ENCODE results near the gene LRRC4C. TPM values are rescaled to one million over a fixed set of nuclear protein-coding genes. Genes with fewer than 3 reads are reported as not detected.

The LRRC4C gene
- total and polyA plus RNA-seq, 2 donors (not counting 1 experiment from before 2014, with no cell fraction given), result under 0.01 to 0.02 TPM

GRCh38 chr11:41419901-41420300 is 39.6 kb downstream of the LRRC4C start:
- TF ChIP-seq CTCF (conservative IDR thresholded peaks at IDR 0.05 in 1 of 2, IDR thresholded peaks at IDR 0.05 in 1 of 2; ENCODE audit: low read depth in 1 of 2, low read length in 2 of 2) (no peak), EZH2 (IDR thresholded peaks at IDR 0.05; ENCODE audit: low read length, missing control alignments) (no peak)
- H3K4me3 ChIP-seq (replicated peaks in 1 of 4; ENCODE audit: control extremely low read depth in 1 of 4, insufficient read depth in 1 of 4, low read depth in 3 of 4, low read length in 4 of 4), result no peak overlapping the region
- no peaks in the 10 kb centered on the region for H3K9me3 ChIP-seq (ENCODE audit: control insufficient read depth, insufficient read depth, low read depth, low read length)
- no peaks in the 10 kb centered on the region for H3K27me3 ChIP-seq (ENCODE audit: control insufficient read depth, insufficient read depth, low read length)
- no peaks in the 10 kb centered on the region for H3K36me3 ChIP-seq (ENCODE audit: control insufficient read depth, insufficient read depth, low read length)
- H3K27ac ChIP-seq (ENCODE audit: insufficient read depth, low read length), result no peak overlapping the region
- DNase-seq (ENCODE audit: low read depth in 2 of 2), result no peak
- no peaks in the 10 kb centered on the region for H3K4me1 ChIP-seq (ENCODE audit: control insufficient read depth, extremely low read depth, insufficient read depth, low read length)
- H4K20me1 ChIP-seq (ENCODE audit: control insufficient read depth, extremely low read depth, insufficient read depth, low read length), result no peaks in the 10 kb centered on the region
- no peak overlapping the region for H2AFZ ChIP-seq (ENCODE audit: low read length)
- no peak overlapping the region for H3K4me2 ChIP-seq (ENCODE audit: extremely low read depth, insufficient read depth, low read length)
- no peak overlapping the region for H3K9ac ChIP-seq (ENCODE audit: insufficient read depth, low read length)
- H3K79me2 ChIP-seq (ENCODE audit: control insufficient read depth, insufficient read depth, low read length), result no peaks in the 10 kb centered on the region

GRCh38 chr11:41414771-41415440 is 44.5 kb downstream of the LRRC4C start:
- Histone ChIP-seq H3K79me2 (ENCODE audit: control insufficient read depth, insufficient read depth, low read length) (no peaks in the 10 kb centered on the region), H3K4me2 (ENCODE audit: extremely low read depth, insufficient read depth, low read length) (no peak overlapping the region), H3K4me1 (ENCODE audit: control insufficient read depth, extremely low read depth, insufficient read depth, low read length) (no peaks in the 10 kb centered on the region), H2AFZ (ENCODE audit: low read length) (no peak overlapping the region), H3K4me3 (replicated peaks in 1 of 4; ENCODE audit: control extremely low read depth in 1 of 4, insufficient read depth in 1 of 4, low read depth in 3 of 4, low read length in 4 of 4) (no peak overlapping the region), H3K9me3 (ENCODE audit: control insufficient read depth, insufficient read depth, low read depth, low read length) (no peaks in the 10 kb centered on the region), H3K27ac (ENCODE audit: insufficient read depth, low read length) (no peak overlapping the region), H3K36me3 (ENCODE audit: control insufficient read depth, insufficient read depth, low read length) (no peaks in the 10 kb centered on the region), H3K27me3 (ENCODE audit: control insufficient read depth, insufficient read depth, low read length) (no peaks in the 10 kb centered on the region), H4K20me1 (ENCODE audit: control insufficient read depth, extremely low read depth, insufficient read depth, low read length) (no peaks in the 10 kb centered on the region), H3K9ac (ENCODE audit: insufficient read depth, low read length) (no peak overlapping the region)
- peak in 1 of 2 donors; percentile 60 for DNase-seq (ENCODE audit: low read depth in 2 of 2)
- TF ChIP-seq CTCF (conservative IDR thresholded peaks at IDR 0.05 in 1 of 2, IDR thresholded peaks at IDR 0.05 in 1 of 2; ENCODE audit: low read depth in 1 of 2, low read length in 2 of 2), result no peak
- TF ChIP-seq EZH2 (IDR thresholded peaks at IDR 0.05; ENCODE audit: low read length, missing control alignments), result no peak

- no peak for DNase-seq (ENCODE audit: low read depth in 2 of 2)
- no peaks in the 10 kb centered on the region for H3K27me3 ChIP-seq (ENCODE audit: control insufficient read depth, insufficient read depth, low read length)
- H3K4me2 ChIP-seq (ENCODE audit: extremely low read depth, insufficient read depth, low read length), result no peak overlapping the region
- no peak overlapping the region for H2AFZ ChIP-seq (ENCODE audit: low read length)
- no peaks in the 10 kb centered on the region for H3K36me3 ChIP-seq (ENCODE audit: control insufficient read depth, insufficient read depth, low read length)
- no peak overlapping the region for H3K9ac ChIP-seq (ENCODE audit: insufficient read depth, low read length)
- TF ChIP-seq EZH2 (IDR thresholded peaks at IDR 0.05; ENCODE audit: low read length, missing control alignments) (no peak), CTCF (conservative IDR thresholded peaks at IDR 0.05 in 1 of 2, IDR thresholded peaks at IDR 0.05 in 1 of 2; ENCODE audit: low read depth in 1 of 2, low read length in 2 of 2) (no peak)
- no peaks in the 10 kb centered on the region for H3K4me1 ChIP-seq (ENCODE audit: control insufficient read depth, extremely low read depth, insufficient read depth, low read length)
- no peak overlapping the region for H3K27ac ChIP-seq (ENCODE audit: insufficient read depth, low read length)
- no peaks in the 10 kb centered on the region for H3K79me2 ChIP-seq (ENCODE audit: control insufficient read depth, insufficient read depth, low read length)
- no peaks in the 10 kb centered on the region for H3K9me3 ChIP-seq (ENCODE audit: control insufficient read depth, insufficient read depth, low read depth, low read length)
- no peaks in the 10 kb centered on the region for H4K20me1 ChIP-seq (ENCODE audit: control insufficient read depth, extremely low read depth, insufficient read depth, low read length)
- H3K4me3 ChIP-seq (replicated peaks in 1 of 4; ENCODE audit: control extremely low read depth in 1 of 4, insufficient read depth in 1 of 4, low read depth in 3 of 4, low read length in 4 of 4), result no peak overlapping the region
Observed at GRCh38 chr11:41413843-41414242, 45.6 kb downstream of the LRRC4C start.

Measured in fibroblast of lung (primary cell).